Lower leg skin (tissue), 3 donors: ENCODE data around the gene HIGD1C.

Experiments
- CTCF ChIP-seq, 3 donors: fragments of 450-650 bp; IDR thresholded peaks; one replicate each; pipeline ENCODE4 v1.5.1; 2016; ENCODE audit warnings: antibody characterized with exemption in 3 of 3, mild to moderate bottlenecking in 3 of 3, moderate library complexity in 2 of 3
- POLR2A ChIP-seq, 2 donors: fragments of 450-650 bp; IDR thresholded peaks; one replicate each; pipeline ENCODE4 v1.6.1; 2016 to 2017; ENCODE audit warnings: antibody characterized with exemption in 2 of 2, mild to moderate bottlenecking in 1 of 2, moderate library complexity in 1 of 2

- no peak for TF ChIP-seq CTCF (IDR thresholded peaks at IDR 0.05)
- TF ChIP-seq POLR2A (IDR thresholded peaks at IDR 0.05), result no peak
Observed at GRCh38 chr12:50947933-50948626, 4.3 kb upstream of the HIGD1C start.
